HG02763 (cell line): Measurements from ENCODE around the gene TSKS.
"Not testable (repeated sequence)": the region's sequence is repeated elsewhere in the genome, so short reads cannot be mapped to it uniquely, and the experiment has no call there.

ENCODE experiments used
- ATAC-seq: cut with Tn5 transposase; IDR thresholded peaks from one replicate; pipeline ENCODE4 v1.9.1; 2021; ENCODE audit warnings: mild to moderate bottlenecking, moderate library complexity; ENCODE audit not compliant: unreplicated experiment

TSKS gene

DNA sequence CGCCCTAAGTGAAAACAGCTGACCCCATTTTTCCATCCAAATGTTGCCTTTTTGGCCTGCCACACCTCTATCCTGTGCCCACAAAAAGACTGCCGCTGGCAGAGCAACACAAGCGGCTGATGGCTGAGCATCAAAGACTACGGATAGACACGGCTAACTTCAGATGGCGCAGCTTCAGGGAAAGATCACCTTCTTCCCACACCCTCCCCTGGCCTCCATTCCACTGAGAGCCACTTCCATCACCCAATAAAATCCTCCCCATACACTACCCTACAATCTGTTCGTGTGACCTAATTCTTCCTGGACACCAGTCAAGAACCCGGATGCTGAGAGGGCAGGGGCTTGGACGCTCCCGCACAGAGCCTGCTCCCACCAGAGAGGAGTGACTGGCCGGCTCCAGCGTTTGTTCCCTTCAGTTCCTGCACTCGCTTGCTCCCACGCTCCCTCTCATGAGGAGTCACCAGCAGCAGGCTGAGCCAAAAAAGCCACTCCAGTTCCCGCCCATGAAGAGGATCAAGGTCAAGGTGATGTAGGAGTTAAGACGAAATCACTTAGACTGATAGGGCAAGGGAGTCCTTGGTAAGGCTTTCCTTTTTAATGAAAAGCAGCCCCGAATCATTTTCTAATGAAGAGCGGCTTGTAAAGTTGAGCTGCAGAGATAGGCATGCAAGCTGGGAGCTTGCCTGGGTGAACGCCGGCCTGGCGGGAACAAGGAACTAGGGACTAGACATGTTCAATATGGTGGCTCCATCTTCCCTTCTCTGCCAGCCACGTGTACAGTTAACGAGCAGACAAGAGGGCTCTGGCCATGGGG lies 35.7 kb downstream of the TSKS start:
- no peak for ATAC-seq

DNA sequence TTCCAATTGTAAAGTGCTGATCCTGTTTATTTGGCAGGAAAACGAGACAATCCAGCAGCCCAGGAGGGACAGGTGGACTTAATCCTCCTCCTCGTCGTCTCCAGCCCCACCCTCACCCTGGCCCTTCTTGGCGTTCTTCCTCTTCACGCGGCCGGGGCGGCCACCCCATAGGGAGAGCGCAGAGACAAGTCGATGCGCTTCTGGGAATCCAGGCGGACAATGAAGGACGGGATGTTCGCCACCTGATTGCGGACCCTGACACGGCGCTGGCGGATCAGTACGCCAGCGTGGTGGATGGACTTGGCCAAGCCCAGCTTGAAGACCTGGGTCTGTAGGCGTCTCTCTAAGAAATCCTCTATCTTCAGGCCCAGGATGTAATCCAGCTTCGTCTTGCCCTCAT lies 43.7 kb downstream of the TSKS start:
- not testable (repeated sequence) for ATAC-seq

DNA sequence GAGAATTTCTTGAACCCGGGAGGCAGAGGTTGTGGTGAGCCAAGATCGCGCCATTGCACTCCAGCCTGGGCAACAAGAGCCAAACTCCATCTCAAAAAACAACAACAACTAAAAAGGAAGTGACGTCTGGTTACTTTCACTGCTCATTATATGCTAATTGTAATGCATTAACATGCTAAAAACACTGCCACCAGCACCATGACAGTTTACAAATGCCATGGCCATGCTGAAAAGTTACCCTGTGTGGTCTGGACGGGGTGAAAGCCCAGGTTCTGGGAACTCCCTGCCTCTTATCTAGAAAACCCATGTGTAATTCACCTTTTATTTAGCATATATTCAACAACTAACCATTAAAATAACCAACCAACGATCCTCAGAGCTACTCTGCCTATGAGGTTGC lies 44.1 kb downstream of the TSKS start:
- ATAC-seq: no peak

DNA sequence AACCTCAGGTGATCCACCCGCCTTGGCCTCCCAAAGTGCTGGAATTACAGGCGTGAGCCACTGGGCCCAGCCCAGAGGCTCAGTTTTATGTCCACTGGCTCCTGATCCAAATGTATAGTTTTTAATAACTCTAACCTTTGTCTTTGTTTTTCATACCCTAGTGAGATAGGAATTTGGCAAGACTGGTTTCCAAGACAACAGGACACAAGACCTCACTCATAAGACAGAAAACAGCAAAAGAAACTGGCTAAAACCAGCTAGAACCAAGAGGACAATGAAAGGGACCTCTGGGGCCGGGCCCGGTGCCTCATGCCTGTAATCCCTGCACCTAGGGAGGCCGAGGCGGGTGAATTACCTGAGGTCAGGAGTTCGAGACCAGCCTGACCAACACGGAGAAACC lies 44.6 kb downstream of the TSKS start:
- ATAC-seq: no peak

DNA sequence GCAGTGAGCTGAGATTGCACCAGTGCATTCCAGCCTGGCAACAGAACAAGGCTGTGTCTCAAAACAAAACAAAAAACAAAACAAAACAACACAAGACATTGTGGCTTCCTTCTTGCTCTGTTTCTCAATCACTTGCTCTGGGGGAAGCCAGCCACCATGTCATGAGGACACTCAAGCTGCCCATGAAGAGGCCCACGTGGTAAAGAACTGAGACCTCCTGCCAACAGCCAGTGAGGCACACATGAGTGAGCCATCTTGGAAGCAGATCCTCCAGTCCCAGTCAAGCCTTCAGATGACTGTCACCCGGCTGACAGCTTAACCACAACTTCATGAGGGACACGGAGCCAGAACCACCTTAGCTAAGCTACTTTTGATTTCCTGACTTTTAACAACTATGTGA lies 47.0 kb downstream of the TSKS start:
- no peak for ATAC-seq

DNA sequence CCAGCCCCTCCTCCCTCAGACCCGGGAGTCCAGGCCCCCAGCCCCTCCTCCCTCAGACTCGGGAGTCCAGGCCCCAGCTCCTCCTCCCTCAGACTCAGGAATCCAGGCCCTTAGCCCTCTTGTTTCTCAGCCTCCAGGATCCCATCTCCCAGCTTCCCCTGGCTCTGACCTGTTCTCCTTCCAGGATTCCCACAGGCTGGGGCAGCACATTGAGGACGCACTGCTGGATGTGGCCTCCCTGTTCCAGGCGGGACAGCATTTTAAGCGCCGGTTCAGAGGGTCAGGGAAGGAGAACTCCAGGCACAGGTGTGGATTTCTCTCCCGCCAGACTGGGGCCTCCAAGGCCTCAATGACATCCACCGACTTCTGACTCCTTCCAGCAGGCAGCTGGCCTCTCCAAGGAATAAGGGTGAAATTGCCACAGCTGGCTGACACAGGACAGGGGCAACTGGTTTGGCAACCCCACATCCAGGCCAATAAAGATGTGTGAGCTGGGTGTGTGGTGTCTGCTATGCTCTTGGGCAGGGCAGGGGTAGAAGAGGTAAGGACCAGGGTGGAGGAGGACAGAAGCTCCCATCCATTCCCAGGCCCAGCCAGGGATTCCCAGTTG lies 49.8 kb downstream of the TSKS start:
- ATAC-seq: no peak

DNA sequence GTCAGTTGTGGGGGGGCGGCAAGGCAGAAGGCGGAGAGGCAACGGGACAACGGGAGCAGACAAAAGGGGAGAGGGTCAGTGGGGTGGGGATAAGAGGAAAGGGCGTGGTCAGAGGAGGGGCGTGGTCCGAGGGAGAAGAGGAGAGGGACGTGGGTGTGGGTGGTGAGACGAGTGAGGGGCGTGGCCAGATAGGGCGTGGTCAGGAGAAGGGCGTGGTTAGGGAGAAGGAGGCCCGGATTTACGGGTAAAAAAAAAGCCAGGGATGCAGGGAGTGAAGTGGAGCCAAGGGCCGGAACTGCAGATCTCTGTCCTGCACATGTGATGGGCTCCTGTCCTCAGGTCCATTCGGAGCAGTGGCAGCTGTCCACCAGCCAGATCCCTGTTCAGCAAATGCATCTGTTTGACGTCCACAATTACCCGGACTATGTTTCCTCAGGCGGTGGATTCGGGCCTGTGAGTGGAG lies 50.7 kb downstream of the TSKS start:
- ATAC-seq: no peak

DNA sequence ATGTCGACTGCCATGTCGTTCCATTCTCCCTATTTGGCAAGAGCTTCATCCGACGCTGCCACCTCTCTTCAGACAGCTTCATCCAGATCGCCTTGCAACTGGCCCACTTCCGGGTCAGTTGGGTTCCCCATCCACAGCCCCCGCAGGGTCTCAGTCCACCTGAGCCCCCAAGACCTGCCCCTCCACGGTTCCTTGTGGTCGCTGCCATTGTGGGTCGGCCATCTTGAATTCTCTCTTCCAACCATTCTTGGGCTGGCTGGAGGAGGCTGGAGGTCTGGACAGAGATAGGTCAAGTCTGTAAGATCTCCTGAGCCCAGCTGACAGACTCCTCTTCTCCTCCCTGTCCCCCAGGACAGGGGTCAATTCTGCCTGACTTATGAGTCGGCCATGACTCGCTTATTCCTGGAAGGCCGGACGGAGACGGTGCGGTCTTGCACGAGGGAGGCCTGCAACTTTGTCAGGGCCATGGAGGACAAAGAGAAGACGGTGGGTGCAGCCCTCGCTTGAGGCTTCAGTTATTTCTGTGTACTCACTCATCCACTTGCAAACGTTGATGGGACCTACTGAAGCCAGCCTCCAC lies 52.6 kb downstream of the TSKS start:
- ATAC-seq: no peak

DNA sequence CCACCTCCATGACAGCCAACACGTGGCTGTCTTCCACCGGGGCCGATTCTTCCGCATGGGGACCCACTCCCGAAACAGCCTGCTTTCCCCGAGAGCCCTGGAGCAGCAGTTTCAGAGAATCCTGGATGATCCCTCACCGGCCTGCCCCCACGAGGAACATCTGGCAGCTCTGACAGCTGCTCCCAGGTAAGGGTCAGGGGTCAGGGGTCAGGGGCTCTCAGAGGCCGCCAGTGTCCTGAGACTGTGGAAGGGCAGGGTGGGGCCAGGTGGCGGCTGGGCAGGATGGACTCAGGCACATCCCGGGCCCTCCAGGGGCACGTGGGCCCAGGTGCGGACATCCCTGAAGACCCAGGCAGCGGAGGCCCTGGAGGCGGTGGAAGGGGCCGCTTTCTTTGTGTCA lies 57.2 kb downstream of the TSKS start:
- ATAC-seq: no peak

DNA sequence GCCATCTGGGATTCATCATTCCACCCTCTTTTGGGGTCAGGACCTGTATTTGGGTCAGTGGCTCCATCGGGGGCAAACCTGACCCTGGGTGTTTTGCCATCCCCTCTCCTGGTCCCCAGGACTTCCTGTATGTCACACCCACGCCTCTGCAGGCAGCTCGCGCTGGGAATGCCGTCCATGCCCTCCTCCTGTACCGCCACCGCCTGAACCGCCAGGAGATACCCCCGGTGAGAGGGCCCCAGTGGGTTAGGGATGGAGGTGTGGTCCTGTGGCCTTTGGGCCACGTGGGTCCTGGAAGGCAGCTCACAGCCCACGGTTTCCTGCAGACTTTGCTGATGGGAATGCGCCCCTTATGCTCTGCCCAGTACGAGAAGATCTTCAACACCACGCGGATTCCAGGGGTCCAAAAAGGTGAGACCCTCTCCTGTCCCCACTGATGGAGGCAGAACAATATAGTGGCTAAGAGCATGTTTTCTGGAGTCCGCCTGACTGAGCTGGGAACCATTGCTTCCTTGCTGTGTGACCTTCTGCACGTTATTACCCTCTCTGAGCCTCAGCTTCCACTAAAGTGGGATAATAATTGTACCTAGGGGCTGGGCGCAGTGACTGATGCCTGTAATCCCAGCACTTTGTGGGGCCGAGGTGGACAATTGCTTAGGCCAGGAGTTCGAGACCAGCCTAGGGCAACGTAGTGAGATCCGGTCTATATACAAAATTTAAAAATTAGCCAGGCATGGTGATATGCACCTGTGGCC lies 58.0 kb downstream of the TSKS start:
- no peak for ATAC-seq

DNA sequence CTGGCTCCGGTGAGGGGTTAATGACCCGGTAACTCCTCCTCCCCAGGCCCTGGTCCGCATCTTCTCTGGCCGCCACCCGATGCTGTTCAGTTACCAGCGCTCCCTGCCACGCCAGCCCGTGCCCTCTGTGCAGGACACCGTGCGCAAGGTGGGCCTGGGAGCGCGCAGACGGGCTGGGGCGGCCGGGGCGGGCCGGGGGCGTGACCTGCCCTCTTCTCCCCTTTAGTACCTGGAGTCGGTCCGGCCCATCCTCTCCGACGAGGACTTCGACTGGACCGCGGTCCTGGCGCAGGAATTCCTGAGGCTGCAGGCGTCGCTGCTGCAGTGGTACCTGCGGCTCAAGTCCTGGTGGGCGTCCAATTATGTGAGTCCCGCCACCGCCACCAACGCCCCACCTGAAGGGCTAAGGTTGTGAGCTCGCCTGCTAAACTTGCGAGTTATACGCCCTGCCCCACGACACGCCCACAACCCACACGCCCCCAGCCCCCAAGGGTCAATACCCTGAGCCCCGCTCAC lies 61.8 kb downstream of the TSKS start:
- ATAC-seq: no peak

DNA sequence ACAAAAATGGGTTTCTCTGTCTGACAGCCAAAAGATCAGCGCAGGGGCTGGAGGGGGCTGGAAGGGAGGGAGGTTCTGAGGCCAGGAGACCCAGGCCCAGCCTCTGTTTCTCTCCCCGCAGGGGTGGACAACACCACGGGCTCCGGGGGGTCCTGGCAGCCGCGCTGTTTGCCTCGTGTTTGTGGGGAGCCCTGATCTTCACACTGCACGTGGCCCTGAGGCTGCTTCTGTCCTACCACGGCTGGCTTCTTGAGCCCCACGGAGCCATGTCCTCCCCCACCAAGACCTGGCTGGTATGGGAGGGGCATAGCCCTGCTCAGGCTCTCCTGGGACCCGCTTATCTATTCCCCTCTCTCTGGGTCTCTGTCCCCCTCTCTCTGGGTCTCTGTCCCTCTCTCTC lies 62.5 kb downstream of the TSKS start:
- no peak for ATAC-seq

DNA sequence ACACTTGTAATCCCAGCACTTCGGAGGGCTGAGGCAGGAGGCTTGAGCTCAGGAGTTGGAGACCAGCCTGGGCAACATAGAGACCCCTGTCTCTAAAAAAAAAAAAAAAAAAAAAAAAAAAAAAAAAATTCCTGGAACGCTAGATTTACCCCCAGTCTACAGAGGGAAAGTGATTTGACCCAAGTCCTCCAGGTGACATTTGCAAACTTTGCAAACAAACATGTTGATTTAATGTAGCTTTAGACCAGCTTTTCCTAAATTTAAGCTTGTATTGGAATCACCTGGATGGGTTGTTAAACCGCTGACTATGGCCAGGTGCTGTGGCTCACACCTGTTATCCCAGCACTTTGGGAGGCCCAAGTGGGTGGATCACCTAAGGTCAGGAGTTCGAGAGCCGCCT lies 63.7 kb downstream of the TSKS start:
- no peak for ATAC-seq

DNA sequence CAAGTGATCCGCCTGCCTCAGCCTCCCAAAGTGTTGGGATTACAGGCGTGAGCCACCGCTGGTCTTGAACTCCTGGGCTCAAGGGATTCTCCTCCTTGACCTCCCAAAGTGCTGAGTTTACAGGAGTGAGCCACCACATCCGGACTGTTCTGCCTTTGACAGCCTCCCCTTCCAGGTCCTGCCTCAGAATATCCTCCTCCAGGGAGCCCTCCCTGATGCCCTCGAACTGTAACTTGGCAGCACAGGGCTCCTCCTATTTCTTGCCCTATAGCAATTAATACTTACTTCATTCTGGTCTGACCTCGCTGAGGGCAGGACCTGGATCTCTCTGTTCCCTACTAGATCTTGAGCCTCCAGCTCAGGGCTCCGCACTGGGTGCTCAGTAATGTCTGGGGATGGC lies 66.2 kb downstream of the TSKS start:
- no peak for ATAC-seq

DNA sequence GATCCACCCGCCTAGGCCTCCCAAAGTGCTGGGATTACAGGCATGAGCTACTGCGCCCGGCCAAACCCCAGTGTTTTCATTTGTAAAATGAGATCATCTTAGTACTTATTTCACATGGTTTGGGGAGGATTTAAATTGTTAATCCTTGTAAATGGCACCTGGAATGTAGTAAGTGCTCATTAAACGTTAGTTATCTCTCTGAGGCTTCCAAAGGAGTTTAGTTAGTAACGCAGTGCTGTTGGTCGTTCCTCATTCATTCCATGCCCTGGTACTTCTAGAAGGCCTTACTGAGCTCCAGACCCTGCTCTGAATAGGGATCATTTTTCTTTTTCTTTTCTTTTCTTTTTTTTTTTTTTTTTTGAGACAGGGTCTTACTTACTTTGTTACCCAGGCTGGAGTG lies 67.0 kb downstream of the TSKS start:
- no peak for ATAC-seq

DNA sequence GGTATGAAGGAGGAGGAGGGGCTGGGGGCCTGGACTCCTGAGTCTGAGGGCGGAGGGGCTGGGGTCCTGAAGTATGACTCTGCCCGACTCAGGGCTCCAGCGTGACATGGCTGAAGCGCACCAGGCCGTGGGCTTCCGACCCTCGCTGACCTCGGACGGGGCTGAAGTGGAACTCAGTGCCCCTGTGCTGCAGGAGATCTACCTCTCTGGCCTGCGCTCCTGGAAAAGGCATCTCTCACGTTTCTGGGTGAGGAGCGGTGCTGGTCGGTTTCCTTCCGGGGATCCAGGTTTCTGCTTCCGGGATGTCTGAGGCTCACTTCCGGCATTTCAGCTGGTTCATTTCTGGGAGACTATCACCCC lies 71.0 kb downstream of the TSKS start:
- ATAC-seq: no peak

DNA sequence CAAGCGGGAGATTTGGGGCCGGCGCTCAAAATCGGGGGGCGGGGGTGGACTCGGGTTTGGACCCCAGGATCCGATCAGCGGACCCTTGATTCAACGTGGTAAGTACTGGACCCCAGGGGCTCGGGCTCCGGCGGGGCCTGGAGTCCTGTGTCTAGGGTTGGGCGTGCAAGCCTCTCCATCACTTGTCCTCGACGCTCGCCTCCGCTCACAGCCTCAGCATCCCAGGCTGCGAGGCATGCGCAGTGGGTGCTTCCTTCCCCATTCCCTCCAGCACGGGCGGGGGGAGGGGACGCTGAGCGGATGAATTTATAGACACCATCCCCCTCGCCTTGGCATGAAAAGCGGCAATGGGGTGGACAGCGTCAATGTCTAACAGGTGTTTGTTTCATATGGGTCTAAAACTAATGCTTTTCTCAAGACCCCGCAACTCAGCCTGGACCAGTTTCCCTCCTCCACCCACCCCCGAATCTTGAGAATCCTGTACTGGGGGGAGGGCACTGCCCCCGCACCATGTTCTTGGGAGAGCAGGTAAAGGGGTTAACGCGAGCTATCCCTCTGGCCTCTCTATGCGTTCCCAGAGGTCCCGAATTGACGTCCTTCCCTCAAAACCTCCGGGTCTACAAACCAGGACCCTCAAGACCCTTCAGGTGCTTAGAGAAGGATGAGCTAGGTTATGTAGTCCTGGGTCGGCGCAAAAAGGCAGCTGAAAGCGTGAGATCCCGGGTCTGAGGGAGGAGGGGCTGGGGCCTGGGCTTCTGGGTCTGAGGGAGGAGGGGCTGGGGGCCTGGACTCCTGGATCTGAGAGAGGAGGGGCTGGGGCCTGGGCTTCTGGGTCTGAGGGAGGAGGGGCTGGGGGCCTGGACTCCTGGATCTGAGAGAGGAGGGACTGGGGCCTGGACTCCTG lies 71.6 kb downstream of the TSKS start:
- ATAC-seq: no peak

DNA sequence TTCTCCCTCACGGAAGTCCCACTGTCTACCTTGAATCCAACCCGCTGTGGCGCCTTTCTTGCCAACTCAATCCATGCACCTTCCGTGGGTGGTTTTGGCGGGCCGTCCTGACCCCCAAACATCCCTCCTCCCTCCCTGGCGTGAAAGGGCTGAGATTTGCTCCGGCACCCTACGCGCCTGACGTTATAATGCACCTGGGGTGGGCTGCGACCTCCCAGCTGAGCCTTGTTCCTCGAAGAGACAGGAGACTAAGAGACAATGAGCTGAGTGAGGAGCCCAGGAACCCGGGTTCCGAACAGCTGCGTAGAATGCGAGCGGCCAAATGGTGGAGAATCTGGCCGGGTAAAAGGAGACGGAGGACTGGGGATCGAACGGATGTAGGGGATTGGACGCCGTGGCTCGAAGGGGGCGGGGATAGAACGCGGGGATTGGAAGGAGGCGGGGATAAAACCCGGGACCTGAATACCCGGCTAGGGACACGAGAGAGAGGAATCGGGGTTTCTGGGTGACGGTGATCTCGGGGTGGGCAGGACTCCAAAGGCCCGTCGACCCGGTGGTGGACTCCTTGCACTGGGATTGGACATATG lies 72.4 kb downstream of the TSKS start, which contains the start of gene CPT1C:
Gene CPT1C, plus strand, starts transcription at position 461 of the 587 bp plus-strand sequence. CDS start 1,137 bp downstream, outside the sequence.
- no peak for ATAC-seq

DNA sequence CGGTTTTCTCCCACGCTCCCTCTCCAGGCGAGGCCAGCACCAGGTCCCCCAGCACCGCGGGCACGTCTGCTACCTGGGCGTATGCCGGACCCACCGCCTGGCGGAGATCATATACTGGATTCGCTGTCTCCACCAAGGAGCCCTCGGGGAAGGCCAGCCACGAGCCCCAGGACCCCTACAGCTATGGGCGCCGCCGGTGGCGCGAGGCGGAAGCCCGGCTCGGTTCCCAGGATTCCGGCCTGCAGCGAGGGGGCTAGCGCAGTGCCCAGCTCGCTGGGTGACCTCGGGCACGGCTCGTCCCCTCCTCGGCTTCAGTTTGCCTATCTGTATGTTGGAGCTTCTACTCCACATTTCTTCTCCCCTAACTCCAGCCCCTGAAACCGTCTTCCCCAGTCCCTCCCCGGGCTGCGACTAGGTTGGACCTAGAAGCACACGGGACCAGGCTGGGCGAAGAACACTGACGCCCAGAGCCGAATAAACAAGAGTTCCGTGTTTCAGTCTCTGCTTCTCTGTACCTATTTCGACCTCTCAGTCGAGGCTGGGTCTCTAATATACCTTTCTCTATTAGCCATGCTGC lies 72.9 kb downstream of the TSKS start:
- ATAC-seq: no peak
